GM23338 (cell line): ENCODE measurements around the gene BRF1. TPM values are rescaled to one million over a fixed set of nuclear protein-coding genes. Genes with fewer than 3 reads are reported as not detected.

Source experiments
- ATAC-seq: fragments of 200-7000 bp; cut with Tn5 transposase; 3 replicates; pipeline ENCODE4 v1.9.1; 2020
- DNase-seq: peaks from one replicate; pipeline ENCODE4 v3.0.0-alpha.2; 2015; ENCODE audit warnings: low spot score
- H2AFZ ChIP-seq: fragments of 200-600 bp; sonication (generic); 2 replicates; pipeline ENCODE4 v1.8.0; 2016; ENCODE audit warnings: antibody characterized with exemption, mild to moderate bottlenecking, moderate library complexity
- H3F3A ChIP-seq: fragments of 200-600 bp; sonication (generic); replicated peaks from 2 replicates; pipeline ENCODE4 v1.8.0; 2017; ENCODE audit warnings: antibody characterized with exemption, mixed run types, low read depth
- H3K27ac ChIP-seq: fragments of 200-600 bp; sonication (generic); 2 replicates; pipeline ENCODE4 v1.6.1; 2016; ENCODE audit warnings: low read depth
- H3K27me3 ChIP-seq: fragments of 200-600 bp; sonication (generic); 2 replicates; pipeline ENCODE4 v1.8.0; 2016; ENCODE audit warnings: mild to moderate bottlenecking, mixed run types, moderate library complexity; ENCODE audit not compliant: insufficient read depth
- H3K36me3 ChIP-seq: fragments of 200-600 bp; sonication (generic); 2 replicates; pipeline ENCODE4 v1.8.0; 2016; ENCODE audit warnings: mild to moderate bottlenecking; ENCODE audit not compliant: insufficient read depth
- H3K4me1 ChIP-seq: fragments of 200-600 bp; sonication (generic); 2 replicates; pipeline ENCODE4 v1.8.0; 2016; ENCODE audit warnings: mild to moderate bottlenecking, moderate library complexity; ENCODE audit not compliant: insufficient read depth
- H3K4me2 ChIP-seq: fragments of 200-600 bp; sonication (generic); 2 replicates; pipeline ENCODE4 v1.7.1; 2017; ENCODE audit warnings: mixed run types
- H3K4me3 ChIP-seq: fragments of 200-600 bp; sonication (generic); 2 replicates; pipeline ENCODE4 v1.6.1; 2016; ENCODE audit warnings: mixed run types
- H3K79me2 ChIP-seq: fragments of 200-600 bp; sonication (generic); replicated peaks from 2 replicates; pipeline ENCODE4 v1.8.0; 2017; ENCODE audit warnings: mild to moderate bottlenecking; ENCODE audit not compliant: insufficient read depth
- H3K9me2 ChIP-seq: fragments of 200-600 bp; sonication (generic); 2 replicates; pipeline ENCODE4 v1.8.0; 2017; ENCODE audit not compliant: insufficient read depth
- H4K20me1 ChIP-seq: fragments of 200-600 bp; sonication (generic); replicated peaks from 2 replicates; pipeline ENCODE4 v1.8.0; 2017; ENCODE audit warnings: mild to moderate bottlenecking; ENCODE audit not compliant: insufficient read depth
- H3K27ac Mint-ChIP-seq: 2 replicates; pipeline ENCODE4 v1.8.0; 2020; ENCODE audit warnings: inconsistent platforms, mild to moderate bottlenecking, moderate library complexity, mixed read lengths
- H3K27me3 Mint-ChIP-seq: 3 replicates; pipeline ENCODE4 v1.8.0; 2022; ENCODE audit warnings: low read depth, mild to moderate bottlenecking, moderate library complexity, mixed read lengths, inconsistent platforms; ENCODE audit not compliant: insufficient read depth, poor library complexity
- H3K36me3 Mint-ChIP-seq: 3 replicates; pipeline ENCODE4 v1.8.0; 2021; ENCODE audit warnings: low read depth, mild to moderate bottlenecking, inconsistent platforms, moderate library complexity, mixed read lengths
- H3K4me1 Mint-ChIP-seq: 3 replicates; pipeline ENCODE4 v1.8.0; 2020; ENCODE audit warnings: mild to moderate bottlenecking, inconsistent platforms, mixed read lengths
- H3K4me3 Mint-ChIP-seq: 3 replicates; pipeline ENCODE4 v1.8.0; 2021; ENCODE audit warnings: moderate library complexity, mild to moderate bottlenecking, inconsistent platforms, mixed read lengths
- H3K9me3 Mint-ChIP-seq: 3 replicates; pipeline ENCODE4 v1.8.0; 2020; ENCODE audit warnings: moderate library complexity, mild to moderate bottlenecking, inconsistent platforms, mixed read lengths
- CREB1 ChIP-seq: fragments of 250-450 bp; sonication (Bioruptor Pico); IDR thresholded peaks from 2 replicates; pipeline ENCODE4 v1.5.0; 2020; ENCODE audit warnings: low read depth, mild to moderate bottlenecking, moderate library complexity
- EZH2 ChIP-seq: fragments of 200-600 bp; sonication (generic); IDR thresholded peaks from one replicate; pipeline ENCODE4 v1.8.0; 2017; ENCODE audit warnings: antibody characterized with exemption, mild to moderate bottlenecking, low read depth; ENCODE audit not compliant: unreplicated experiment
- EZH2phosphoT487 ChIP-seq: fragments of 200-600 bp; sonication (generic); IDR thresholded peaks from one replicate; pipeline ENCODE4 v1.8.1; 2018; ENCODE audit warnings: antibody characterized with exemption; ENCODE audit not compliant: unreplicated experiment
- JUNB ChIP-seq: IDR thresholded peaks from one replicate; pipeline ENCODE4 v1.6.1; 2016; ENCODE audit warnings: antibody characterized with exemption; ENCODE audit not compliant: unreplicated experiment
- NANOG ChIP-seq: IDR thresholded peaks from 2 replicates; pipeline ENCODE4 v1.6.1; 2016; ENCODE audit warnings: antibody characterized with exemption, borderline replicate concordance
- POLR2AphosphoS5 ChIP-seq: IDR thresholded peaks from 2 replicates; pipeline ENCODE4 v1.6.1; 2016; ENCODE audit warnings: antibody characterized with exemption, low read depth
- ZNF114 ChIP-seq: fragments of 250-450 bp; sonication (Bioruptor Pico); IDR thresholded peaks from 2 replicates; pipeline ENCODE4 v1.5.0; 2020; ENCODE audit warnings: mild to moderate bottlenecking, moderate library complexity
- polyA plus RNA-seq: library from polyadenylated mRNA; unstranded; fragments of >200 nt; fragmentation: Nextera tagmentation; extraction: Ambion mirVana; gene quantifications from 2 replicates; pipeline ENCODE4 v1.2.1, GENCODE V29; 2016
- total RNA-seq: library from RNA; depleted of rRNA; stranded (reverse); fragments of >200 nt; shearing (Covaris generic); gene quantifications from 2 replicates; pipeline ENCODE4 v1.2.3, GENCODE V29; 2014
- TF ChIP-seq, protein P1 (sequence below), 2 experiments: fragments of 200-600 bp in 1 of 2; sonication (generic) in 1 of 2; conservative IDR thresholded peaks; 2 replicates each; pipeline versions ENCODE4 v1.5.1 to v1.6.1; 2016 to 2017; ENCODE audit warnings: antibody characterized with exemption in 2 of 2, low read depth in 2 of 2, mild to moderate bottlenecking in 2 of 2, moderate library complexity in 1 of 2
- TF ChIP-seq, protein P2 (sequence below): fragments of 250-450 bp; sonication (Bioruptor Pico); IDR thresholded peaks from 2 replicates; pipeline ENCODE4 v1.5.0; 2020; ENCODE audit warnings: mild to moderate bottlenecking, moderate library complexity

Gene BRF1
- total and polyA plus RNA-seq, 2 experiments from 2014 or later: 8.6 to 29.9 TPM

GRCh38 chr14:105329411-105330150, 28.8 kb upstream of the BRF1 start:
- H3K4me3 Mint-ChIP-seq: no peak overlapping the region; the same call in 2 of the 3 replicates
- peaks cover 3% of the 10 kb centered on the region for H3K9me3 Mint-ChIP-seq
- no peak overlapping the region for H3K4me2 ChIP-seq
- peaks cover 59% of the 10 kb centered on the region for H3K4me1 Mint-ChIP-seq
- no peak overlapping the region for H3K27ac ChIP-seq
- DNase-seq (no peak), ATAC-seq (no peak)
- H4K20me1 ChIP-seq: peaks cover 39% of the 10 kb centered on the region
- peaks cover 40% of the 10 kb centered on the region for H3K4me1 ChIP-seq
- H2AFZ ChIP-seq: no peak overlapping the region
- no peaks in the 10 kb centered on the region for H3K36me3 ChIP-seq
- peaks cover 4% of the 10 kb centered on the region; the same call in 1 of the 3 replicates for H3K36me3 Mint-ChIP-seq
- no peak for TF ChIP-seq CREB1 (CRISPR knock-in tag)
- TF ChIP-seq NANOG: no peak
- TF ChIP-seq, protein P1, sequence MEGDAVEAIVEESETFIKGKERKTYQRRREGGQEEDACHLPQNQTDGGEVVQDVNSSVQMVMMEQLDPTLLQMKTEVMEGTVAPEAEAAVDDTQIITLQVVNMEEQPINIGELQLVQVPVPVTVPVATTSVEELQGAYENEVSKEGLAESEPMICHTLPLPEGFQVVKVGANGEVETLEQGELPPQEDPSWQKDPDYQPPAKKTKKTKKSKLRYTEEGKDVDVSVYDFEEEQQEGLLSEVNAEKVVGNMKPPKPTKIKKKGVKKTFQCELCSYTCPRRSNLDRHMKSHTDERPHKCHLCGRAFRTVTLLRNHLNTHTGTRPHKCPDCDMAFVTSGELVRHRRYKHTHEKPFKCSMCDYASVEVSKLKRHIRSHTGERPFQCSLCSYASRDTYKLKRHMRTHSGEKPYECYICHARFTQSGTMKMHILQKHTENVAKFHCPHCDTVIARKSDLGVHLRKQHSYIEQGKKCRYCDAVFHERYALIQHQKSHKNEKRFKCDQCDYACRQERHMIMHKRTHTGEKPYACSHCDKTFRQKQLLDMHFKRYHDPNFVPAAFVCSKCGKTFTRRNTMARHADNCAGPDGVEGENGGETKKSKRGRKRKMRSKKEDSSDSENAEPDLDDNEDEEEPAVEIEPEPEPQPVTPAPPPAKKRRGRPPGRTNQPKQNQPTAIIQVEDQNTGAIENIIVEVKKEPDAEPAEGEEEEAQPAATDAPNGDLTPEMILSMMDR (conservative IDR thresholded peaks at IDR 0.05; ENCODE audit: low read depth in 2 of 2): no peak
- TF ChIP-seq EZH2: no peak
- TF ChIP-seq POLR2AphosphoS5: no peak
- no peak for TF ChIP-seq ZNF114 (CRISPR knock-in tag)
- peak overlapping the region; percentile 67; the same call in 1 of the 2 replicates for H3K27ac Mint-ChIP-seq
- no peak overlapping the region for H3K4me3 ChIP-seq
- peaks cover 17% of the 10 kb centered on the region for H3K27me3 Mint-ChIP-seq
- H3K9me2 ChIP-seq: no peaks in the 10 kb centered on the region
- H3K79me2 ChIP-seq: peaks cover 77% of the 10 kb centered on the region
- H3F3A ChIP-seq: no peaks in the 10 kb centered on the region
- H3K27me3 ChIP-seq: no peaks in the 10 kb centered on the region

- no peak overlapping the region for H2AFZ ChIP-seq
- peaks cover 20% of the 10 kb centered on the region for H3K27me3 Mint-ChIP-seq
- no peaks in the 10 kb centered on the region for H3K36me3 ChIP-seq
- H3K9me3 Mint-ChIP-seq: peaks cover 3% of the 10 kb centered on the region
- no peak overlapping the region for H3K4me3 ChIP-seq
- peak overlapping the region; percentile 4; the same call in 1 of the 3 replicates for H3K4me3 Mint-ChIP-seq
- H3K4me1 Mint-ChIP-seq: peaks cover 66% of the 10 kb centered on the region
- peaks cover 84% of the 10 kb centered on the region for H3K79me2 ChIP-seq
- peaks cover 42% of the 10 kb centered on the region for H3K4me1 ChIP-seq
- H3K4me2 ChIP-seq: no peak overlapping the region
- DNase-seq (no peak), ATAC-seq (no peak)
- H3K27me3 ChIP-seq: no peaks in the 10 kb centered on the region
- no peaks in the 10 kb centered on the region for H3K9me2 ChIP-seq
- H3K36me3 Mint-ChIP-seq: peaks cover 4% of the 10 kb centered on the region; the same call in 1 of the 3 replicates
- no peak overlapping the region for H3K27ac ChIP-seq
- H3F3A ChIP-seq: no peaks in the 10 kb centered on the region
- H3K27ac Mint-ChIP-seq: peak overlapping the region; percentile 67
- peaks cover 44% of the 10 kb centered on the region for H4K20me1 ChIP-seq
- TF ChIP-seq CREB1 (CRISPR knock-in tag) (no peak), EZH2phosphoT487 (no peak), JUNB (no peak), NANOG (no peak)
- TF ChIP-seq, protein P1 (conservative IDR thresholded peaks at IDR 0.05; ENCODE audit: low read depth in 2 of 2): no peak
- TF ChIP-seq, protein P2, sequence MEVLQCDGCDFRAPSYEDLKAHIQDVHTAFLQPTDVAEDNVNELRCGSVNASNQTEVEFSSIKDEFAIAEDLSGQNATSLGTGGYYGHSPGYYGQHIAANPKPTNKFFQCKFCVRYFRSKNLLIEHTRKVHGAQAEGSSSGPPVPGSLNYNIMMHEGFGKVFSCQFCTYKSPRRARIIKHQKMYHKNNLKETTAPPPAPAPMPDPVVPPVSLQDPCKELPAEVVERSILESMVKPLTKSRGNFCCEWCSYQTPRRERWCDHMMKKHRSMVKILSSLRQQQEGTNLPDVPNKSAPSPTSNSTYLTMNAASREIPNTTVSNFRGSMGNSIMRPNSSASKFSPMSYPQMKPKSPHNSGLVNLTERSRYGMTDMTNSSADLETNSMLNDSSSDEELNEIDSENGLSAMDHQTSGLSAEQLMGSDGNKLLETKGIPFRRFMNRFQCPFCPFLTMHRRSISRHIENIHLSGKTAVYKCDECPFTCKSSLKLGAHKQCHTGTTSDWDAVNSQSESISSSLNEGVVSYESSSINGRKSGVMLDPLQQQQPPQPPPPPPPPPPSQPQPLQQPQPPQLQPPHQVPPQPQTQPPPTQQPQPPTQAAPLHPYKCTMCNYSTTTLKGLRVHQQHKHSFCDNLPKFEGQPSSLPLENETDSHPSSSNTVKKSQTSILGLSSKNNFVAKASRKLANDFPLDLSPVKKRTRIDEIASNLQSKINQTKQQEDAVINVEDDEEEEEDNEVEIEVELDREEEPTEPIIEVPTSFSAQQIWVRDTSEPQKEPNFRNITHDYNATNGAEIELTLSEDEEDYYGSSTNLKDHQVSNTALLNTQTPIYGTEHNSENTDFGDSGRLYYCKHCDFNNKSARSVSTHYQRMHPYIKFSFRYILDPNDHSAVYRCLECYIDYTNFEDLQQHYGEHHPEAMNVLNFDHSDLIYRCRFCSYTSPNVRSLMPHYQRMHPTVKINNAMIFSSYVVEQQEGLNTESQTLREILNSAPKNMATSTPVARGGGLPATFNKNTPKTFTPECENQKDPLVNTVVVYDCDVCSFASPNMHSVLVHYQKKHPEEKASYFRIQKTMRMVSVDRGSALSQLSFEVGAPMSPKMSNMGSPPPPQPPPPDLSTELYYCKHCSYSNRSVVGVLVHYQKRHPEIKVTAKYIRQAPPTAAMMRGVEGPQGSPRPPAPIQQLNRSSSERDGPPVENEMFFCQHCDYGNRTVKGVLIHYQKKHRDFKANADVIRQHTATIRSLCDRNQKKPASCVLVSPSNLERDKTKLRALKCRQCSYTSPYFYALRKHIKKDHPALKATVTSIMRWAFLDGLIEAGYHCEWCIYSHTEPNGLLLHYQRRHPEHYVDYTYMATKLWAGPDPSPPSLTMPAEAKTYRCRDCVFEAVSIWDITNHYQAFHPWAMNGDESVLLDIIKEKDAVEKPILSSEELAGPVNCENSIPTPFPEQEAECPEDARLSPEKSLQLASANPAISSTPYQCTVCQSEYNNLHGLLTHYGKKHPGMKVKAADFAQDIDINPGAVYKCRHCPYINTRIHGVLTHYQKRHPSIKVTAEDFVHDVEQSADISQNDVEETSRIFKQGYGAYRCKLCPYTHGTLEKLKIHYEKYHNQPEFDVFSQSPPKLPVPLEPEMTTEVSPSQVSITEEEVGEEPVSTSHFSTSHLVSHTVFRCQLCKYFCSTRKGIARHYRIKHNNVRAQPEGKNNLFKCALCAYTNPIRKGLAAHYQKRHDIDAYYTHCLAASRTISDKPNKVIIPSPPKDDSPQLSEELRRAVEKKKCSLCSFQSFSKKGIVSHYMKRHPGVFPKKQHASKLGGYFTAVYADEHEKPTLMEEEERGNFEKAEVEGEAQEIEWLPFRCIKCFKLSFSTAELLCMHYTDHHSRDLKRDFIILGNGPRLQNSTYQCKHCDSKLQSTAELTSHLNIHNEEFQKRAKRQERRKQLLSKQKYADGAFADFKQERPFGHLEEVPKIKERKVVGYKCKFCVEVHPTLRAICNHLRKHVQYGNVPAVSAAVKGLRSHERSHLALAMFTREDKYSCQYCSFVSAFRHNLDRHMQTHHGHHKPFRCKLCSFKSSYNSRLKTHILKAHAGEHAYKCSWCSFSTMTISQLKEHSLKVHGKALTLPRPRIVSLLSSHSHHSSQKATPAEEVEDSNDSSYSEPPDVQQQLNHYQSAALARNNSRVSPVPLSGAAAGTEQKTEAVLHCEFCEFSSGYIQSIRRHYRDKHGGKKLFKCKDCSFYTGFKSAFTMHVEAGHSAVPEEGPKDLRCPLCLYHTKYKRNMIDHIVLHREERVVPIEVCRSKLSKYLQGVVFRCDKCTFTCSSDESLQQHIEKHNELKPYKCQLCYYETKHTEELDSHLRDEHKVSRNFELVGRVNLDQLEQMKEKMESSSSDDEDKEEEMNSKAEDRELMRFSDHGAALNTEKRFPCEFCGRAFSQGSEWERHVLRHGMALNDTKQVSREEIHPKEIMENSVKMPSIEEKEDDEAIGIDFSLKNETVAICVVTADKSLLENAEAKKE: no peak
These were observed 28.0 kb upstream of the BRF1 start for GRCh38 chr14:105328678-105329390.
